NCI-H2107 treated with DMSO at 0.1 percent for 48 hours (cell line): Measurements from ENCODE around the gene ACSS1.

Experiments used
- DNase-seq: peaks from one replicate; lab custom pipeline; 2025; ENCODE audit not compliant: unreplicated experiment; lab: John Stamatoyannopoulos, UW

ACSS1 gene

DNA sequence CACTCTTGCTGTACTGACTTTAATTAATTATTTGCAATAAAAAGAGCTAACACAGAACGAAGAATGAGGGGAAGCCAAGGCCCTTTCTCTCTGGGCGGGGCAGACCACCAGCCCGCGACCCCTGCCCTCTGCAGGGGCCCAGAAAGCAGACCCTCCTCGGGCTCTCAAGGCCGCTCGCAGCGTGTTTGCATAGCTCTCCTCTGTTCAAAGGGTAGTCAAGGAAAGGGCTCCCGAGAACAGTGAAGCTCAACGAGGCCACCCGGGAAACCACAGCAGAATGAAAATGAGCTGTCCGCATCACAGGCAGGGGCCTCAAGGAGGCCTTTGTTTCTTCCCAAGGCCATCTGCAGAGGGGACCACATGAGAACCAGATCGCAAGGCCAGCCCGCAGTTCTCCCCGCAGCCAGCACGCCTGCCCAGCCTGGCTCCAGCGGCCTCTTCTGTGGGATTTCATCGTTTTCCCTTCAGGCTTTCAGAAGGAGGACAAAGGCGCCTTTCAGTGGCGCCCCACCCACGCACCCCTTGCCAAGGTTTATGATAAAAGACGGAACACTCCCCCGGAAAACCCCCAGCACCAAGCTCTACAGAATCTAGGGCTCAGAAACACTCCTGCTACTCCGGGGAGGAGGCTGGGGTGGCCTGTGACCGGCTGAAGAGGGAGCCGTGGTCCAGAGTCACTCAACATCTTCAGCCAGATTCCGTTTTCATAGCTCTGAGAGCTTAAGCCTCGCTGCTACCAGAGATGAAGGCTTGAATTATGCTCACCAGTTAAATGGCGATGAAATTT, 25.3 kb downstream of the ACSS1 start:
- DNase-seq: no peak

DNA sequence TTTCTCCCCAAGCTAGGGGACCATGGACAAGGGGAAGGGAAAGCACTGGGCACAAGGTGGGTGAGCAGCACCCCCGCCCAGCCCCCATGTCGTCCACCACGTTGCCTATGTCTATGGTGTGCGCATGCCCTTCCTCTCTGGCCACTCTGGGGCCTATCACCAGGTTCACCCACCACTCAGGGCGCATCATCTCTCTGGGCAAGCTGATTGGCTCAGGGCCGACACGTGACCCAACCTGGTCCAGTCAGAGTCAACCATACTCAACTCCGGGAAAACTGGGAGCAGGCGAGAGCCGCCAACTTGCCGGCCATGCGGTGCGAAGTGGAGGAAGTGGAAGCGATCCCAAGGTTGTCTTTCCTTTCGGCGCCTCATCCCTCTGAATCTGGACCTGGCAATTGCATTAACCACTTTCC, 25.9 kb downstream of the ACSS1 start:
- no peak for DNase-seq

DNA sequence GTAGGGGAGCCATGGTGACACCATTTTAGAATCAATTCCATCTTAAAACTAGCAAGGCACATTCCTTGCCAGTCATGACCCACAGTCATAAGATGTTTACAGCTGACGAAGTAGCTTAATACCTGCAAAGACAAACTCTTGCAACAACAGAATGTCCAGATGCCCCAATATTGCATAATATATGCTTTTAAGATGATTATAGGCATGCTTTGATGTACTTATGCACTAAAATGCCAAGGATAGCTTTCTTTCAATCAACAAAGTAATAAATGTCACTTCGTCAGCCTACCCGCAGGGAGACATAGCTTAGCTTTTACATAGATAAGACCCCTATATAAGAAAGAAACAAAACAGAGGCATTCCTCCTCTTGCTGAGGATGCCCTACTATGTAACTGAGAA, 26.7 kb downstream of the ACSS1 start:
- DNase-seq: no peak

- no peak for DNase-seq
Measured at GRCh38 chr20:25030649-25031207, 27.2 kb downstream of the ACSS1 start.

GRCh38 chr20:25030007-25030648, 27.8 kb downstream of the ACSS1 start:
- DNase-seq: no peak

- DNase-seq: no peak
Measured at GRCh38 chr20:25025986-25026605, 31.8 kb downstream of the ACSS1 start.

DNA sequence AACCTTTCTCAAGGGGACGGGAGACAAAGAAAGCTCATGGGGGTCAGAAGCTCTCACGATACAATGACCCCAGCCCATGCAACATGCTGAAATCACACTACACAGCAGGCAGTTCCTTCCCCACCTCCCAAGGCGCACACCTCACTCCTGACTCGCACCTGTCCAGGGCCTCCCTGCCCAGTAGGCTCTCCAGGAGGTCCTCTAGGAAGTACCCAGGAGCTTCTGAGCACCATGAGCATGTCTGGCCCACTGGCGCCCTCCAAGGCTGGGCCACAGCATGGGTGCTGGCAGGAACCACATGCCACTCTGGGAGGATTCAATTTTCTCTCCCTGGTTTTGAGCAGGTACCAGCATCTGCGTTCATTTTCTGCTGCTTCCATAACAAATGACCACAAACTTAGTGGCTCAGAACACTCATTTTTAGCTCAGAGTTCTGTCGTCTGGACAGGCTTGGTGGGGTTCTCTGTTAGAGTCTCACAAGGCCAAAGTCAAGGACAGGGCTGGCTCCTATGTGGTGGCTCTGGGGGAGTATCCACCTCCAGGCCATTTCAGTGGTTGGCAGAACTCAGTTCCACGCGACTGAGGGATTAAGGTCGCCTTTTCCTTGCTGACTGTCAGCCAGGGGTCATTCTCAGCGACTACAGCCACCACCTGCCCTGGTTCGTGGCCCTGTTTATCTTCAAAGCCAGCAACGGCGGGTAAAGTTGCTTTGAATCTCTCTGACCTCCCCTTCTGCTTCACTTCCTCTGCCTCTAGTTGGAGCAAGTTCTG, 32.7 kb downstream of the ACSS1 start:
- no peak for DNase-seq

DNA sequence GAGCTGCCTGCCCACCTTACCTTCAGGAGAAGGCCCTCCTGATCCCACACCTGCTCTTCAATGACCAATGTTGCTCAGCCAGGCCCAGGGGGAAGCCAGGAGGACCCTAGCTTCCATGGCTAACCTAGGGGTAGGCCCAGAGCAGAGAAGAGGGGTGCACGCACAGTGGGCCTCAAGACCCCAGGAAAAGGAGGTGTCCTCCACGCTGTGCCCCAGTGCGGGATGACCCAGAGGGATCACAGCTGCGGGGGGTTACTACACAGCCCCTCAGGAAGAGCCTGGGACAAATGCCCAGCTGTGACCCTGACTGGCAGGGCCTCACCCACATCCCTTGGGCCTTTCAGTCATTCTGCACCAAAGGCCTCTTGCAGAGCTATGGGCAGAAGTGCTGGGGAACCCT, 33.8 kb downstream of the ACSS1 start:
- no peak for DNase-seq

- no peak for DNase-seq
Measured at GRCh38 chr20:25023356-25023755, 34.6 kb downstream of the ACSS1 start.

DNA sequence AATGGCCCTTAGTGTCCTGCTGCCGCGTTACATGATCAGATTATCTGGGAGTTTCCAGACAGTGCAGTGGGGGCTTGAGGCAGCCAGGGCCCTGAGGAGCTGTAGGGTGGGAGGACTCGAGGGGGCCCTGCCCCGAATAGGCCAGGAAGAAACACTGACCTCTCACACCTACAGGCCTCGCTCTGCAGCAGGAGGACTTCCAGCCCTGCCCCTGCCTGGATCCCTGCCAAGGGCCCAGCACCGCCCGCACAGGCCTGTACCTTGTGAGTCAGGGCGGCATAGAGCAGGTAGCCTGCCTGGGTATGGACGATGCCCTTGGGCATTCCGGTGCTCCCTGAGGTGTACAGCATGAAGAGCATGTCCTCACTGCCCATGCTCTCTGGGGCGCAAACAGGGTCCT, 35.3 kb downstream of the ACSS1 start:
- DNase-seq: no peak

GRCh38 chr20:25021336-25021735, 36.6 kb downstream of the ACSS1 start:
- DNase-seq: no peak

GRCh38 chr20:25020901-25021301, 37.0 kb downstream of the ACSS1 start:
- no peak for DNase-seq

GRCh38 chr20:25020345-25020744, 37.6 kb downstream of the ACSS1 start:
- DNase-seq: no peak

DNA sequence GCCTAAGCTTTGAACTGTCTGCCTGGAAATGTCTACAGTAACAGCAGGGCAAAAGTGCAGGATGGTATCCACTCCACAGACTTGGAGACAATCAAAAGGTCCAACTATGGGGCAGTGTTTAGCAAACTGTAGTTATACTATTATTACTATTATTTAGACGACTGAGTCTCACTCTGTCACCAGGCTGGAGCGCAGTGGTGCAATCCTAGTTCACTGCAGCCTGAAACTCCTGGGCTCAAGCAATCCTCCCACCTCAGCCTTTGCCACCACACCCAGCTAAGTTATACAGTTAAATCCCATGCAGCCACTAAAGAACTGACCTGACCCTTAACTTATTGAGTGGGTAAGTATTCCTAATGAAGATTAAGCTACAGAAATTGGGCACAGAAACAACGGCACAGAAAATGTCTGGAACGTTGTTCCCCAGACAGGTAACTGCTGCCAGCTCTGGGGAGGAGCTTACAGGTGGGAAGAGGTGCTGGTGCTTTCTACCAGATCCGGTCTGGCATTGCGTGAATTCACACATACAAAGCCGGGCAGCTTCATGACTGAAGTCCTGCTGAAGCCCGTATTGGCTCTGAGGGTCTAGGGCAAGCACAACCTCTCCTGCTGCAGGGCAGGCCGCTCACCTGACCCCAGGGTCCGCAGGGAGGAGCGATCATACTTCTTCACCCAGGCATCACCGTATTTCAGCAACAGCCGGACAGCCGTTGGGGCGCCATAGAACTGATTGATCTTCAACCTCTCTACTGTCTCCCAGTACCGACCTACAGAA, 38.4 kb downstream of the ACSS1 start:
- no peak for DNase-seq

GRCh38 chr20:25018841-25019240, 39.1 kb downstream of the ACSS1 start:
- DNase-seq: no peak

- DNase-seq: no peak
Measured at GRCh38 chr20:25018425-25018824, 39.5 kb downstream of the ACSS1 start.

- DNase-seq: peak; percentile 71
Measured at GRCh38 chr20:25017257-25017803, 40.6 kb downstream of the ACSS1 start.

DNA sequence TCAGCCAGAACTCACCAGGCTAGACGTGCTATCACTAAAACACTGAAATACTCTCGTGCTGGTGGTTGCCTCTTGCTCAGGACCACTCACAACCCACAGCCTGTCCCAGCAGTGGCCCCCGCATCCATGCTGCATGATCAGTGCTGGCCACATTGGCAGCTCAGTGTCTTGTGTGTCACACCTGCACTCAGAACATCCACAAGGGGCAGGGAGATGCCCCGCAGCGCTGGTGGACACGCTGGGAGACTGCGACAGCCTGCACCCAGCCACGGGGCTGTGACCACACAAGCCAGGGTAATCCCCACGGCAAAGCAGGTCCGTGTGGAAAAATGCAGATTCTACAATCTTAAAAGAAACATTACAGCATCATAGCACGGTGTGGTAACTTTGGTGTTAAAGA, 41.5 kb downstream of the ACSS1 start:
- DNase-seq: no peak

DNA sequence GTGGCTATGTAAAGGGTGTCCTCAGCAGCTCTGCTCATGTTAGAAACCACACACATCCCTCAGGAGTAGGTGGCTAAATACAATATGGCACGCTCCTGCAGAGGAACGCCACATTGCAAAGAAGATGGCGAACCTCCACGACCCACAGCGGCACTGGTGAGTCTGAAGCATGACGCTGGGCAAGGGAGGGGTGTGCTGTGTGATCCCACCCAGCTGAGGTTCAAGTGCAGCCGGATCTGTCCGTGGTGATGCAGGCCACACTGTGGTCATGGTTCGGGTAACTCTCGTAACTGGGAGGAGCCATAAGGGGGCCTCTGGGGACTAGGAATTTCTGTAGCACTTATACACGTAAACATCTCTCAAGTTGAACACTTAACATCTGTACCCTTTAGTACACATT, 42.0 kb downstream of the ACSS1 start:
- DNase-seq: no peak

DNA sequence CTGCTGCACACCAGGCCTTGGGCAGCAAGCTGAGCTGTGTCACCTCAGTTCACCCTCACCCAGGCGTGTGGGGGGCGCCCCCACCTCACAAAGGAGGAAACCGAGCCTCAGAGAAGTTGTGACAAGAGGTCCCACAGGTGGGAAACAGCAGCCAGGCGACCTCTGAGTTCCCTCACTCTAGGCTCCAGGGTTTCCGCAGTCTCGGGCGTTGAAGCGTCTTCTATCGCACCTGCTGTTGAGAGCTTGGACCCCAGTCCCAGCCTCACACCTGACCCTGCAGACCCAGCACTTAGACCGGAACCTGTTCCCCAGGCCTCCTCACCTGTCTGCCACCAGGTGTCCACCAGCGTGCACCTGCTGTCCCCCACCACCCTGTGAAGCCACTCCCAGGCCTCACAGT, 43.1 kb downstream of the ACSS1 start:
- DNase-seq: no peak
